ENCODE measurements around the gene FOLR2. TPM values are rescaled to one million over a fixed set of nuclear protein-coding genes. Genes with fewer than 3 reads are reported as not detected.

The FOLR2 gene
- total RNA-seq, 1 donor from 2014 or later, result not detected

- Mint-ChIP-seq H3K36me3 (ENCODE audit: unreplicated experiment) (no peaks in the 10 kb centered on the region), H3K27ac (ENCODE audit: unreplicated experiment) (no peak overlapping the region), H3K9me3 (ENCODE audit: unreplicated experiment) (no peaks in the 10 kb centered on the region), H3K4me3 (ENCODE audit: unreplicated experiment) (no peak overlapping the region), H3K4me1 (ENCODE audit: unreplicated experiment) (no peaks in the 10 kb centered on the region), H3K27me3 (ENCODE audit: unreplicated experiment) (peaks cover 25% of the 10 kb centered on the region)
- peak; percentile 77 for DNase-seq (ENCODE audit: extremely low spot score, unreplicated experiment)
- no peak for TF ChIP-seq CTCF (IDR thresholded peaks at IDR 0.05)
Observed at GRCh38 chr11:72250661-72251464, 34.3 kb downstream of the FOLR2 start.

- DNase-seq (ENCODE audit: extremely low spot score, unreplicated experiment), result peak; percentile 36
- Mint-ChIP-seq H3K27ac (ENCODE audit: unreplicated experiment) (no peak overlapping the region), H3K4me3 (ENCODE audit: unreplicated experiment) (no peak overlapping the region), H3K27me3 (ENCODE audit: unreplicated experiment) (peaks cover 32% of the 10 kb centered on the region), H3K36me3 (ENCODE audit: unreplicated experiment) (no peaks in the 10 kb centered on the region), H3K4me1 (ENCODE audit: unreplicated experiment) (no peaks in the 10 kb centered on the region), H3K9me3 (ENCODE audit: unreplicated experiment) (no peaks in the 10 kb centered on the region)
- TF ChIP-seq CTCF (IDR thresholded peaks at IDR 0.05), result no peak
Observed at GRCh38 chr11:72251614-72252013, 35.0 kb downstream of the FOLR2 start.

GRCh38 chr11:72253392-72253791 lies 36.8 kb downstream of the FOLR2 start:
- H3K27me3 Mint-ChIP-seq (ENCODE audit: unreplicated experiment), result peaks cover 33% of the 10 kb centered on the region
- no peak overlapping the region for H3K4me3 Mint-ChIP-seq (ENCODE audit: unreplicated experiment)
- no peaks in the 10 kb centered on the region for H3K9me3 Mint-ChIP-seq (ENCODE audit: unreplicated experiment)
- no peaks in the 10 kb centered on the region for H3K4me1 Mint-ChIP-seq (ENCODE audit: unreplicated experiment)
- no peaks in the 10 kb centered on the region for H3K36me3 Mint-ChIP-seq (ENCODE audit: unreplicated experiment)
- DNase-seq (ENCODE audit: extremely low spot score, unreplicated experiment), result no peak
- H3K27ac Mint-ChIP-seq (ENCODE audit: unreplicated experiment), result no peak overlapping the region
- TF ChIP-seq CTCF (IDR thresholded peaks at IDR 0.05), result no peak

GRCh38 chr11:72254299-72254993 lies 37.9 kb downstream of the FOLR2 start:
- DNase-seq (ENCODE audit: extremely low spot score, unreplicated experiment), result peak; percentile 56
- Mint-ChIP-seq H3K4me3 (ENCODE audit: unreplicated experiment) (no peak overlapping the region), H3K27me3 (ENCODE audit: unreplicated experiment) (peaks cover 34% of the 10 kb centered on the region), H3K4me1 (ENCODE audit: unreplicated experiment) (no peaks in the 10 kb centered on the region), H3K36me3 (ENCODE audit: unreplicated experiment) (no peaks in the 10 kb centered on the region), H3K27ac (ENCODE audit: unreplicated experiment) (no peak overlapping the region), H3K9me3 (ENCODE audit: unreplicated experiment) (no peaks in the 10 kb centered on the region)
- TF ChIP-seq CTCF (IDR thresholded peaks at IDR 0.05), result no peak

- Mint-ChIP-seq H3K9me3 (ENCODE audit: unreplicated experiment) (no peaks in the 10 kb centered on the region), H3K27ac (ENCODE audit: unreplicated experiment) (no peak overlapping the region), H3K27me3 (ENCODE audit: unreplicated experiment) (peaks cover 42% of the 10 kb centered on the region), H3K36me3 (ENCODE audit: unreplicated experiment) (no peaks in the 10 kb centered on the region), H3K4me3 (ENCODE audit: unreplicated experiment) (no peak overlapping the region), H3K4me1 (ENCODE audit: unreplicated experiment) (no peaks in the 10 kb centered on the region)
- TF ChIP-seq CTCF (IDR thresholded peaks at IDR 0.05), result no peak
- no peak for DNase-seq (ENCODE audit: extremely low spot score, unreplicated experiment)
Observed at GRCh38 chr11:72257570-72257969, 41.0 kb downstream of the FOLR2 start.

All from osteocyte (in vitro differentiated cells).